GM12878 (cell line): ENCODE data around the gene MCF2L2.

ENCODE experiments used
- CHD1 ChIP-seq: IDR thresholded peaks from 2 replicates; pipeline ENCODE4 v1.6.1; 2012; ENCODE audit warnings: low read depth, low read length, improper control_type of control experiment
- CTCF ChIP-seq, 3 experiments: IDR thresholded peaks in 2 of 3; conservative IDR thresholded peaks in 1 of 3; 2 replicates each; pipeline ENCODE4 v1.5.1; 2011; ENCODE audit warnings: low read depth in 3 of 3, low read length in 3 of 3, mild to moderate bottlenecking in 3 of 3, control low read depth in 2 of 3, moderate library complexity in 2 of 3, inconsistent platforms in 1 of 3, mixed read lengths in 1 of 3; ENCODE audit not compliant: control insufficient read depth in 2 of 3, insufficient read depth in 1 of 3; ENCODE audit errors: extremely low read depth in 1 of 3
- EP300 ChIP-seq, 2 experiments: fragments of 150-350 bp in 1 of 2; IDR thresholded peaks; 2 replicates each; pipeline ENCODE4 v1.6.1; 2011 to 2012; ENCODE audit warnings: low read depth in 2 of 2, low read length in 2 of 2, borderline replicate concordance in 1 of 2, improper control_type of control experiment in 1 of 2, inconsistent platforms in 1 of 2; ENCODE audit not compliant: control insufficient read depth in 1 of 2
- EZH2 ChIP-seq: IDR thresholded peaks from 2 replicates; pipeline ENCODE4 v1.6.1; 2012; ENCODE audit warnings: low read depth, mild to moderate bottlenecking, control low read depth, inconsistent platforms, low read length, borderline replicate concordance; ENCODE audit not compliant: control insufficient read depth
- NRF1 ChIP-seq: conservative IDR thresholded peaks from 2 replicates; pipeline ENCODE4 v1.6.1; 2011; ENCODE audit warnings: mild to moderate bottlenecking, low read depth, low read length, improper control_type of control experiment
- PAX5 ChIP-seq: IDR thresholded peaks from 2 replicates; pipeline ENCODE4 v1.6.1; 2011; ENCODE audit warnings: low read depth, low read length, borderline replicate concordance
- POLR2A ChIP-seq: IDR thresholded peaks from 2 replicates; pipeline ENCODE4 v1.6.1; 2011; ENCODE audit warnings: low read depth, mild to moderate bottlenecking, low read length
- POLR2AphosphoS2 ChIP-seq: IDR thresholded peaks from 2 replicates; pipeline ENCODE4 v1.6.1; 2011; ENCODE audit warnings: low read depth, mild to moderate bottlenecking, low read length, improper control_type of control experiment, moderate library complexity
- RAD21 ChIP-seq: IDR thresholded peaks from 2 replicates; pipeline ENCODE4 v1.6.1; 2011; ENCODE audit warnings: mild to moderate bottlenecking, low read depth, low read length, moderate library complexity; ENCODE audit not compliant: insufficient read depth
- STAT1 ChIP-seq: fragments of 450-650 bp; conservative IDR thresholded peaks from 2 replicates; pipeline ENCODE4 v1.6.1; 2014; ENCODE audit warnings: antibody characterized with exemption, mild to moderate bottlenecking
- SUPT20H ChIP-seq: IDR thresholded peaks from 2 replicates; pipeline ENCODE4 v1.6.1; 2011; ENCODE audit warnings: low read depth, mild to moderate bottlenecking, low read length, moderate library complexity, borderline replicate concordance; ENCODE audit not compliant: control insufficient read depth

GRCh38 chr3:183197734-183198133, 230.7 kb downstream of the MCF2L2 start:
- TF ChIP-seq CHD1, result no peak
- TF ChIP-seq PAX5, result no peak
- TF ChIP-seq NRF1, result no peak
- no peak for TF ChIP-seq RAD21
- no peak for TF ChIP-seq STAT1
- no peak for TF ChIP-seq POLR2A
- TF ChIP-seq EP300 (IDR thresholded peaks at IDR 0.05; ENCODE audit: borderline replicate concordance in 1 of 2, control insufficient read depth in 1 of 2, low read depth in 2 of 2, low read length in 2 of 2), result no peak
- no peak for TF ChIP-seq POLR2AphosphoS2
- no peak for TF ChIP-seq CTCF (IDR thresholded peaks at IDR 0.05 in 2 of 3, conservative IDR thresholded peaks at IDR 0.05 in 1 of 3; ENCODE audit: control insufficient read depth in 2 of 3, extremely low read depth in 1 of 3, insufficient read depth in 1 of 3, low read depth in 3 of 3, low read length in 3 of 3)
- TF ChIP-seq EZH2, result no peak
- TF ChIP-seq SUPT20H, result no peak
